WTC11 (cell line): ENCODE measurements around the gene TAOK2. TPM values are rescaled to one million over a fixed set of nuclear protein-coding genes. Genes with fewer than 3 reads are reported as not detected.
"Not testable (repeated sequence)": the region's sequence is repeated elsewhere in the genome, so short reads cannot be mapped to it uniquely, and the experiment has no call there.

Experiments
- ATAC-seq: fragments of 200-7000 bp; cut with Tn5 transposase; 2 replicates; pipeline ENCODE4 v1.10.0; 2021; ENCODE audit warnings: mild to moderate bottlenecking, moderate library complexity
- CTCF ChIA-PET: fragments of 300-600 bp; sonication (Branson Sonifier 250); formaldehyde crosslinking; loops from one replicate; lab custom pipeline; 2021; ENCODE audit warnings: antibody characterized with exemption; lab: Charles Lee
- POLR2A ChIA-PET: fragments of 350-600 bp; sonication (Branson Sonifier 250); formaldehyde crosslinking; loops from one replicate; lab custom pipeline; 2021; ENCODE audit warnings: antibody characterized with exemption; lab: Charles Lee
- DNase-seq: peaks from one replicate; pipeline ENCODE4 v3.0.0; 2021; ENCODE audit warnings: low spot score
- H3K27ac Mint-ChIP-seq: 2 replicates; pipeline ENCODE4 v1.8.0; 2021; ENCODE audit warnings: mixed read lengths
- H3K27me3 Mint-ChIP-seq: 2 replicates; pipeline ENCODE4 v1.8.0; 2021; ENCODE audit warnings: low read depth, mild to moderate bottlenecking, moderate library complexity, mixed read lengths
- H3K36me3 Mint-ChIP-seq: 2 replicates; pipeline ENCODE4 v1.8.0; 2021; ENCODE audit warnings: mixed read lengths
- H3K4me1 Mint-ChIP-seq: 2 replicates; pipeline ENCODE4 v1.8.0; 2022; ENCODE audit warnings: mixed read lengths
- H3K4me3 Mint-ChIP-seq: 2 replicates; pipeline ENCODE4 v1.8.0; 2021; ENCODE audit warnings: mild to moderate bottlenecking, moderate library complexity, mixed read lengths
- H3K9me3 Mint-ChIP-seq: 2 replicates; pipeline ENCODE4 v1.8.0; 2021; ENCODE audit warnings: mixed read lengths
- AR ChIP-seq: fragments of 250-450 bp; sonication (Bioruptor Pico); IDR thresholded peaks from 2 replicates; pipeline ENCODE4 v1.9.0; 2021; ENCODE audit warnings: mild to moderate bottlenecking
- ATF3 ChIP-seq: sonication (generic); formaldehyde crosslinking; conservative IDR thresholded peaks from 2 replicates; pipeline ENCODE4 v1.8.1; 2022; ENCODE audit warnings: mild to moderate bottlenecking, missing genetic modification reagents
- ATF6 ChIP-seq: sonication (generic); formaldehyde crosslinking; IDR thresholded peaks from 2 replicates; pipeline ENCODE4 v1.8.1; 2023; ENCODE audit warnings: mild to moderate bottlenecking, missing genetic modification reagents
- CREB1 ChIP-seq: sonication (generic); formaldehyde crosslinking; IDR thresholded peaks from 2 replicates; pipeline ENCODE4 v1.8.0; 2023; ENCODE audit warnings: mild to moderate bottlenecking, missing genetic modification reagents
- E2F1 ChIP-seq: sonication (generic); formaldehyde crosslinking; IDR thresholded peaks from 2 replicates; pipeline ENCODE4 v1.8.0; 2022; ENCODE audit warnings: mild to moderate bottlenecking, missing genetic modification reagents
- ESRRA ChIP-seq: sonication (generic); formaldehyde crosslinking; IDR thresholded peaks from 2 replicates; pipeline ENCODE4 v1.8.1; 2022; ENCODE audit warnings: mild to moderate bottlenecking, missing genetic modification reagents, borderline replicate concordance
- FOXP1 ChIP-seq: sonication (generic); formaldehyde crosslinking; IDR thresholded peaks from 2 replicates; pipeline ENCODE4 v1.8.0; 2022; ENCODE audit warnings: missing genetic modification reagents, mild to moderate bottlenecking, moderate library complexity, borderline replicate concordance
- JUN ChIP-seq: sonication (generic); formaldehyde crosslinking; IDR thresholded peaks from 2 replicates; pipeline ENCODE4 v1.8.0; 2023; ENCODE audit warnings: mild to moderate bottlenecking, missing genetic modification reagents
- TCF7 ChIP-seq: sonication (generic); formaldehyde crosslinking; IDR thresholded peaks from 2 replicates; pipeline ENCODE4 v1.8.0; 2022; ENCODE audit warnings: mild to moderate bottlenecking, low read depth, missing genetic modification reagents, moderate library complexity
- ZBTB43 ChIP-seq: sonication (generic); formaldehyde crosslinking; IDR thresholded peaks from 2 replicates; pipeline ENCODE4 v1.8.1; 2023; ENCODE audit warnings: mild to moderate bottlenecking, missing genetic modification reagents
- ZMAT4 ChIP-seq: fragments of 250-450 bp; sonication (Bioruptor Pico); IDR thresholded peaks from 2 replicates; pipeline ENCODE4 v1.9.0; 2021; ENCODE audit warnings: mild to moderate bottlenecking
- ZNF219 ChIP-seq: sonication (generic); formaldehyde crosslinking; IDR thresholded peaks from 2 replicates; pipeline ENCODE4 v1.8.0; 2023; ENCODE audit warnings: missing genetic modification reagents, mild to moderate bottlenecking, borderline replicate concordance
- ZNF232 ChIP-seq: sonication (generic); formaldehyde crosslinking; IDR thresholded peaks from 2 replicates; pipeline ENCODE4 v1.8.0; 2022; ENCODE audit warnings: mild to moderate bottlenecking, missing genetic modification reagents
- ZNF263 ChIP-seq: sonication (generic); formaldehyde crosslinking; IDR thresholded peaks from 2 replicates; pipeline ENCODE4 v1.8.1; 2022; ENCODE audit warnings: low read depth, mild to moderate bottlenecking, moderate library complexity, missing genetic modification reagents
- ZNF281 ChIP-seq: sonication (generic); formaldehyde crosslinking; IDR thresholded peaks from 2 replicates; pipeline ENCODE4 v1.8.0; 2023; ENCODE audit warnings: mild to moderate bottlenecking, missing genetic modification reagents
- ZNF416 ChIP-seq: fragments of 250-450 bp; sonication (Bioruptor Pico); IDR thresholded peaks from 2 replicates; pipeline ENCODE4 v1.9.0; 2021; ENCODE audit warnings: mild to moderate bottlenecking, inconsistent platforms
- ZNF425 ChIP-seq: fragments of 250-450 bp; sonication (Bioruptor Pico); conservative IDR thresholded peaks from 2 replicates; pipeline ENCODE4 v1.9.0; 2021; ENCODE audit warnings: mild to moderate bottlenecking
- total RNA-seq: library from RNA; stranded (reverse); gene quantifications from 3 replicates; pipeline ENCODE4 v1.2.3, GENCODE V29; 2021

TAOK2 gene
- total RNA-seq, 1 experiment from 2014 or later = 42.4 TPM

GRCh38 chr16:30017277-30017656 lies 43.6 kb downstream of the TAOK2 start (continued):
- no peak for TF ChIP-seq ZNF219 (CRISPR knock-in tag)
- no peak for TF ChIP-seq ATF6 (CRISPR knock-in tag)
- TF ChIP-seq ZBTB43 (CRISPR knock-in tag) = no peak
- TF ChIP-seq AR (CRISPR knock-in tag) = no peak
- no peak for TF ChIP-seq E2F1 (CRISPR knock-in tag)
- TF ChIP-seq ATF3 (CRISPR knock-in tag) = no peak
- no peak for TF ChIP-seq FOXP1
- TF ChIP-seq TCF7 (CRISPR knock-in tag) = no peak

- ChIA-PET POLR2A (interaction anchor here (0.6 to 1.2 kb wide), 2 partner anchors 9 to 1063 kb away, joined by 3 to 5 read pairs; no protein-coding TSS in a partner anchor), CTCF (interaction anchor here (0.6 to 4.3 kb wide), 4 partner anchors 10 to 78 kb away, joined by 3 to 13 read pairs (median 3); partner anchors contain the start of gene YPEL3)
- not testable (repeated sequence) for DNase-seq, H3K4me3 Mint-ChIP-seq, ATAC-seq, H3K36me3 Mint-ChIP-seq, H3K9me3 Mint-ChIP-seq, H3K27ac Mint-ChIP-seq, H3K27me3 Mint-ChIP-seq, H3K4me1 Mint-ChIP-seq
Observed at GRCh38 chr16:30017937-30018336, 44.3 kb downstream of the TAOK2 start.

GRCh38 chr16:30018731-30019158 lies 45.1 kb downstream of the TAOK2 start:
- CTCF ChIA-PET = interaction anchor here (1.0 to 4.3 kb wide), 2 partner anchors 13 to 318 kb away, joined by 4 to 13 read pairs; no protein-coding TSS in a partner anchor
- Mint-ChIP-seq H3K36me3 (peaks cover 4% of the 10 kb centered on the region; the same call in 1 of the 2 replicates), H3K9me3 (peaks cover 4% of the 10 kb centered on the region; the same call in 1 of the 2 replicates), H3K27ac (no peak overlapping the region), H3K4me1 (peaks cover 3% of the 10 kb centered on the region; the same call in 1 of the 2 replicates), H3K27me3 (no peaks in the 10 kb centered on the region), H3K4me3 (no peak overlapping the region)
- POLR2A ChIA-PET = interaction anchor here (0.6 kb wide), 1 partner anchor 1063 kb away, joined by 3 read pairs; no protein-coding TSS in a partner anchor
- DNase-seq (no peak), ATAC-seq (no peak)
- no peak for TF ChIP-seq ZNF416
- no peak for TF ChIP-seq ZNF232 (CRISPR knock-in tag)
- no peak for TF ChIP-seq ZNF263 (CRISPR knock-in tag)
- no peak for TF ChIP-seq ZMAT4
- TF ChIP-seq E2F1 (CRISPR knock-in tag) = no peak
- no peak for TF ChIP-seq ZNF281 (CRISPR knock-in tag)
- no peak for TF ChIP-seq ESRRA (CRISPR knock-in tag)
- no peak for TF ChIP-seq ZNF425 (CRISPR knock-in tag)
- no peak for TF ChIP-seq JUN (CRISPR knock-in tag)
- TF ChIP-seq CREB1 (CRISPR knock-in tag) = no peak
